Activated CD8-positive, alpha-beta memory T cell treated with anti-CD3 and anti-CD28 coated beads, Interleukin-2, amount 50 U/mL, for 1 hour (primary cell): ENCODE results near the gene CFAP299.

Experiments
- DNase-seq: peaks from one replicate; pipeline ENCODE4 v3.0.0-alpha.2; 2020; ENCODE audit errors: extremely low read depth

The CFAP299 gene

DNA sequence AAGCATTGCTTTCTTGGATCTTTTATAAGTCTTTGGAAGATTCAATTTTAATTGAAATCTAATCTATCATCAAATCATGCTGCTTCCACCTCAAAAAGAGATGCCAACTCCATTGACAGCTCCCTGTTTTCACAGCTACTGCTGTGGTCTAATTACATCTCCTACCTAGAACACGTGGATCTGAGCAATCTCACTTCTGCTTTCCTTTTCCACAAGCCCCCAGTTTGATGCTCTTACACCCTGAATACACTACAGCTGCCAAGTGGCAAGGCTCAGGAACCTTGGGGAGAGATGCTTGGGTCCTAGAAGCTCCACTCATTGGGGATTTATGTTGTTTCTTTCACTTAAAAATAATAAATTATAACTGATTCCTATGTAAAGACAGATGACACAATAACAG lies 172.0 kb downstream of the CFAP299 start:
- DNase-seq: no peak

DNA sequence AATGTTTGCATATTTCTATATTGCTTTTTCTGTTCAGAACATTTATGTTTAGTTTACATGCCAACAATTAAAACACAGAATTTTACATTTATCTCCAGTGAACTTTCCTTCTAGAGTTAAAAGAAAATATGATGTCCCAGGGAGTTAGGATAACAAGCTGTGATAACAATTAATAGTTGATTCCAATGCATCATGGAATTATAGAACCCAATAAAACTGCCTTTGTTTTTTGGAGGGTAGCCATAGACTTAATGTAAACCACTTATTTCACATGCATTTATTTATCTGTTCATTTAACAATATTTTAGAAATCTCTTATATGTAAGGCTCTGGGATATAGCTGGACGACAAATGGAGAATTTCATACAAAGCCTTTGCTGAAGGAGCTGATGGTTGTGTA lies 180.0 kb downstream of the CFAP299 start:
- DNase-seq: no peak

DNA sequence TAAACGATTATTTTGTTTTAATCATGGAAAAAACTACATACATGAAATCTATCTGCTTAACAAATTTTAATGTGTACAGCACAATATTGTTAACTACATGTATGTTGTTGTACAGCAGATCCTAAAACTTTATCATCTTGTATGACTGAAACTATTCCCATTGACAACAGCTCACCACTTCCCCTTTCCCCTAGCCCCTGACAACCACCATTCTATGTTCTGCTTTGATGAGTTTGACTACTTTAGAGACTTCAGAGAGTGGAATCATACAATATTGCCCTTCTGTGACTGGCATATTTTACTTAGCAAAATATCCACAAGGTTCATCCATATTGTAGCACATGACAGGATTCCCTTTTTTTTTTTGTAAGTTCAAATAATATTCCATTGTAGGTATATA lies 185.9 kb downstream of the CFAP299 start:
- no peak for DNase-seq

DNA sequence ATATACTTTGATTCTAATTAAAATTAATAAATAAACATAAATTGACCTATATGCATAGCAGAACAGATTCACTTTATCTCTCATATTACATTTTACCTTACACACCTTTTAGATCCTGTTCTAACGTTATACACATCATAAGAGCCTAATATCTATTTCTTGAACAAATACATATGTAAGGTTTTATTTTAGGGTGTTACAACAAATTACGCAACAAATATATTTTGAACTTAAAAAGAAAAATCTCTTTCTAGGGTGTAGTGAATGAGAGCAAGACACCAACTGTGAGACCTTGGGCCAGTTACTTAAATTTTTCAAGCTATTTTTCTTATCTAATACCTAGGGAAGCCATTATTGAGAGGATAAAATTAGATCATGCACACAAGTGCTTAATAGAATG lies 191.2 kb downstream of the CFAP299 start:
- no peak for DNase-seq

DNA sequence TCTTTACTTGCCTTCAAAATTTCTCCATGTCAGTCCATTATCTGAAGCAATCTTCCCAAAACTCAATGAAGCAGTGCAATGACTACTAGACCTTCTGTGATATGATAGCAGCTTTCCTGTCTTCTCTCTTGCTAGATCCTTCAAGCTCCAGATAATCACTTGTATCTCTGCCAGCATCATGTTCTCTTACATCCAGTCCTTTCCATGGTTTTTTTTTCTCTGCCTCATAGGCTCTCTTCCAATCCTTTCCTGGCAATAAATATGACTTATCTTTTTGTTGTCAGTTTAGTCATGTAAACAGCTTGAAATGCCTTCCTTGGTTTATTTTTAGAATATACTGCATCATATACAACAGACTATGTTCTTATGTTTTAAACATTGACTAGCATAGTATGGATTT lies 193.5 kb downstream of the CFAP299 start:
- DNase-seq: no peak

DNA sequence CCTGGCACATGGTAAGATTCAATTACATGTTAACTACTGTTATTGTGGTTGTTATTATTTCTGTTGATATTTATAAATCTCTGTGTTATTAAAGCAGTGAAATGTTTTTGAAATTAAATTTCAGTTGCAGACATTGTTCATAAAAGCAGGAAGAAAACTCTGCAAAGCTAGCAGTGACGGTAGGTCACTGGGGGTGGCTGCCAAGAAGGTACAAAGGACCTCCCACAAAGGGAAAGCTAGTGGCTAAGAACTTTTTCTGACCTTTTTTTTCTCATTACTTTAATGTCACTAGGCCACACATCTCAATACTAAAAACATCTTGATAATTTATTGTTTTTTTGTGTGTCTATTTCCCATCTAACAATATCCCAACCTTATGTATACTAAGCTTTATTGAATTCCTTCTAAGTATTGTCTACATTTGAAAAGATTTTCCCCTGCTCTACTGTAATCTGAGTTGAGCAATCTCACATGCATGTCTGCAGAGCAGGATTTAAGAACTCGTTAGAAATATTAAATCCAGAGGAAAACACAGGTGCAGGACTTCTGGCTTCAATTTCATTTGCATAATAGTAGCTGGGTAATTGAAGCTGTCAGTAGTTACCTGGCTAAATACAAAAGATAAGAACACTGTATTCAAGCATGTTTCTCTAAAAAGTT lies 197.3 kb downstream of the CFAP299 start:
- no peak for DNase-seq

DNA sequence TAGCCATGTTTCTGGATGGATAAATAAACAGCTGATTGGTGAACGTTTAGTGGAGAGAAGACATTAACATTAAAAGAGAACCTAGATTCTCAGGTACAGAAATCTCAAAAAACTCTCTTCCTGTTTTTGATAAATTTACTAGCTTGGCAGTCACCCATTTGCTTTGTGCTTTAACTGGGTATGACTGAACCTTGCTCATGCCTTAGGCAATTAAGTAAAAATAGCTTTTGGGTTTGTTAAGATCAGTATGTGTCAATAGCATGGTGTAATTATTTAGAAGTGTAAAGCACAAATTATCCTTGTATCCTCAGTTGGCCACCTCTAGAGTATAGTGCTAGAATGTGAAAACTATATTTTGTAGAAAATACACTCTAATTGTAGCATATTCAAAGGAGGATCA lies 200.0 kb downstream of the CFAP299 start:
- no peak for DNase-seq

DNA sequence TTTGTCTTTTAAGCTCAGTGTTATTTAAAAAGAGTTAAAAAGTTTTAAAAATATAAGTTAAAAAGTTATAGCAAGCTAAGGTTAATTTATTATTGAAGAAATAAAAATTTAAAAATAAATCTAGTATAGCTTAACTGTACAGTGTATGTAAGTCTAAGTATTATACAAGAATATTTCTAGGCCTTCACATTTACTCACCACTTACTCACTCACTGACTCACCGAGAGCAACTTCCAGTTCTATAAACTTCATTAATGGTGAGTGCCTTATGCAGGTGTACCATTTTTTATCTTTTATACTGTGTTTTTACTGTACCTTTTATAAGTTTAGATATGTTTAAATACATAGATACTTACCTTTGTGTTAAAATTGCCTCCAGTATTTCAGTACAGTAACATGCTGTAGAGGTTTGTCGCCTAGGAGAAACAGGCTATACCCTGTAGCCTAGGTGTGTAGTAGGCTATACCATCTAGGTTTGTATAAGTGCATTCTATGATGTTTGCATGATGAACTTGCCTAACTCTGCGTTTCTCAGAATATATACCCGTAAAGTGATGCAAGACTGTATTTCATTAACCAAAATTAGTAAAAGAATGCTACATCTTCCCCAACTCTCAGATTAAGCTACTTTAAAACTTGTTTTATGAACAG lies 202.9 kb downstream of the CFAP299 start:
- DNase-seq: no peak

DNA sequence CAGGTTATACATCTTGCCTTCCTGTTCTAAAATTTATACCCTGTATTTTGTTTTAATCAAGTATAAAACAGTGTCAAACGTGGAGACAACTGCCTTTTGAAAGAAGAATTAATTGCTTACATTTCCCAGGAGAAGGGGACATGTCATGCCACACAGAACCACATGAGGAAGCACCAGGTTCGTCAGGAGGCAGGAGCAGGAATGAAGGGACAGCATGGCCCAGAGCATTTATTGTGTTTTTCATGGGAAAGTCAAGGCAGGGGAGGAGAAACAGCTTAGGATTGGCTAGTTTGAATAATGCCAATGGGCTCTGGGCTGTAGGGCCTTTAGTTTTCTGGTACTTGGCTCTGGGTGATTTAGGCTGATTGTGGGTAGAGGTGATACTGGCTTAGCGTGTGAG lies 203.7 kb downstream of the CFAP299 start:
- no peak for DNase-seq

DNA sequence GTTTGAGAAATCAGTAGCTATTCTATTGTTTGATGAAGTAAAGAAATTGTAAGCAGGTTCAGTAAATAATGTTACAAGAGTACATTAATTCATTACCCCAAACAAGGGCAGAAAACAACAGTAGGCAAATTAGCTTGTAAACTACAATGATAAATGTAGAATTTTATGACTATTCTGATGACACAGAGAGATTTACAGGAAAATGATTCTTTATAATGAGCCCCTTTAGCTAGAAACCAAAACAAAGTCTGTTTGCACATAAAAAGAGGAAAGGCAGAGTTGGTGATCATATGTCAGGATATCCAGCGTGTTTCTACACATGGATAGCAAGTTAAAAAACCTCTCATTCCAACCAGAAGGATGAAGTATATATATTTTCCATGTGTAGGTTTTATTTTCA lies 204.8 kb downstream of the CFAP299 start:
- DNase-seq: no peak

DNA sequence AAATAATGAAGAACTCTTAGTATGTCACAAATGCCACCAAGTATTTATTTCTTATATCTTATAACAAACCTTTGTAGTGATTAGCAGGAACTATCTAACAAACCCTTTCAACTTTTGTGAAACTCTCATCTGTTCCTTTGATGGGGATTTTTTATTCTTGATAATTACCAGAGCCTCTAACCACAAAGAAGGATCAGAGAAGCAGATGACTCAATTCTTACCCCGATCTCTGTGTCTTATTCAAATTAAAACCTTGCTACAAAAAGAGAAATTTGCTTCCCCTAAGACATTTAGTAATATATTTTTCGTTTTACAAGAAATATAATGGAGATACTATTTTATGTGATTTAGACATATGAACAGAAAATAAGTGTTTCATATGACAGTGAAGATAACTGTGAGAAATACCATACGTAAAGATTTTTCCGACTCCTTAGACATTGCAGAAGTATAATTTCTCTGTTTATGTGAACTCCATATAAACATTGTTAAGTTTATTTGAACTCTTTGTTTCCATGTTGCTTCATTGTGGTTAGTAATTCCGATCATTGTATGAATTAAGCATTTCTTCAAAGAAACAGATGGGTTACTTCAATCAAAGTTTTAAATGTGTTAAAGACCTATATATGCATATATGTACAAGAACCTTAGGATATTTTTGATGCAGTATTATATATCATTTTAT lies 205.4 kb downstream of the CFAP299 start:
- DNase-seq: no peak

DNA sequence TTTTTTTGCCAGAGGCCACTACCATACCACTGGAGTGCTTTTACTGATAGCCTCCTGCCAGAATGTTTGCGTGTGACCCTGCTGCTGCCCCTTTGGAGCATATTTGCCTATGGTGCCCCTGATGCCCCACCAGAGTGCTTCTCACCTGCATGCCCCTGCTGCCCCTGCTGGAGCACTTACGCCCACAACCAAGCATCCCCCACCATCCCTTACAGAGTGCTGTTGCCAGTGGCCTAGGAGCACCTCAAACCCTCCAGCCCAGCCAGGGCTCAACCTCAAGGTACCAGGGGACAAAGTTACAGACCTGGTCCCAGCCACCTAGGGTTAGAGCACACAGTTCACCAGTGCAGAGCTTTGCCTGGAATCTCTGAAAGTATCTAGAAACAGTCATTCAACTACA lies 207.2 kb downstream of the CFAP299 start:
- DNase-seq: no peak

DNA sequence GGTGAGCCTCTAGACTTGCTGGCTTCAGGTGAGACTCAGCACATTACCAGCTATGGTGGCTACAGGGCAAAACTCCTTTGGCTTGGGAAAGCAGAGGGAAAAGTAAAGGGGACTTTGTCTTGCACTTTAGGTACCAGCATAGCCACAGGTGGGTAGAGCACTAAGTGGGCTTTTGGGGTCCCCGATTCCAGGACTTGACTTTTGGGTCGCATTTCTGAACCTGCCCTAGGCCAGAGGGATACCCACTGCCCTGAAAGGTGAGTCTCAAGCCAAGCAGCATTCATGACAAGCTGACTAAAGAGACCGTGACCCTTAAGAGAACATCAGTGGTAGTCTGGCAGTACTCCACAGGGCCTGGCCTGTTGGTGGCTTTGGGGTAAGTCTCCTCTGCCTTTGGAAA lies 224.8 kb downstream of the CFAP299 start:
- DNase-seq: no peak

DNA sequence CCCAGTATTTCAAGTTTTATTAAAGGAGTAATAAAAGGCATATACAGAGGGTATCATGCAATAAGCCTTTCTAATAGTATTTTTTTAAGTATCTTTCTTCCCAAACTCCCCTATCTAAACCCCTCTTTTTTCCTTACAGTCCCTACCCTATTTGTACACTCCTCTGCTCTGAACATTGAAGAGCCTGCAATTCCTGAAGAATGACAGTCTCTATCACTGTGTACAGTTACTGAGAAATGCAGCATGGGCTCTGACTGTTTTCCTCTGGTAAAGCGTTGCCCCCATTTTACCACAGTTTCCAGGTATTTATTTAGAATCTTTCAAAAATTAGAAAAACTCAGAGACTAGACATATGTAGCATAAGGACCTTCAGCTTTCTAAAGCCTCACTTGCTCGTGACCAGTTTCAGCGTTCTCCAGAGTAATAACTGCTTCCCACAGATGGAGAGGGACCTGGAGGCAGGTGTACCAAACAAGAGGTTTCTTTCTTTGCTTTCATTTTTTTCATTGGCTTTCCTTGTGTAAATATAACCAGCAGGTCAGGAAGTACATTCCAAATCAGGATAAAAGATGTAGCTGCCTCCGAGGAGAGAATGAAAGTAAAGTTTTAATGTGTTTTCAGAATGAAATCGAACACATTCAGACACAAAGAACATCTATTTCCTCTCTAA lies 230.8 kb downstream of the CFAP299 start:
- DNase-seq: no peak

DNA sequence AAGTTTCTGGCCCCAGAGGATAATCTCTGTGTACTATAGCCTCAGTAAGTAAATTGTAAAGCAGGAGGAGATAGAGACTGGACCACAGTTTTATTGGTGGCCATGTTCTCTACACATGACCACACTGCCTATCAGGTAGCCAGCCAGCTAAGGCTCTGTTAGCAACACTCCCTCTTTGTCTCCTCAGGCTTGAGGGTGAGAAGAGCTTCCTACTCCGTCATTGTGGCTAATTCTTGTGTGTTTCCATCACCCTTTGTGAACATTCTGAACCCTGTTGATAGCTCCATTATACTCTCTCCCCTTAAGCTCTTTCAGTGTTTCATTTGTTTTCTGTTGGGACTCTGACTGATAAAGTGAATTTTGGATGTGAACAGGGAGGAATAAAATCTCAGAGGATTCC lies 233.4 kb downstream of the CFAP299 start:
- no peak for DNase-seq

DNA sequence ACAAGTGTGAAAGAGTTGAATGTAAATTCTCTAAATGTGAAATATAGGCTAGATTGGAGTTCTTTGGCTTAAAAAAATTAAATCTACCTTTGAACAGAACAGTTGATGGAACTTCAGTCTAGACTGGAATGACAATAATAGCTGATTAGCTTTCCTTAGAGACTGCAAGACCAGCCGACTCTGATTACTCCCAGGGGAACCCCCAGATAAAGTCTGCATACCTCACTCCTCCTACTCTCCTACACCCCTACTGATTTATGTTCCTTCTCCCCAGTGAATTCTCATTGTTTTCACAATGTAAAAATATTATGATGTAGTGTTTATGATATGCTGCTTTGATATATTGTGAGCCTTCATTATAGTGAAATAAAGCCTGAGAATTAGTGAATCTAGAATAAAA lies 241.3 kb downstream of the CFAP299 start:
- DNase-seq: no peak

DNA sequence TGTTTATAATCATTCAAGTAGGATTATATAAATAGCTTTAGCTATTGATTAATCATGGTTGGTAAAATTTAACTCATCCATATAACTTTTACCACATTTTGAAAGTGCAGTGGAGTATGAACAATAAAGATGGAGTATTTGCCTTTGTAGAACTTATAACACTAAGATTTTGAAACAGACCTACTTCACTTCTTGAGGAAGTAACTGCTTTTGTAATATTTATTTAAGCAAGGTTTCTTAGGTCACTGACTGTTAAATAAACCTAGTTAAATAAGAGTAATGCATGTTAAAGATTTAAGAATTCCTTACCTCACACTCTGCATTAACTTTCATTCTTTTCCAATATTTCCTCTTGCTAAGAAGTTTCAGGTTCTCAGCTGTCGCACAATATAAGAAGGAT lies 242.5 kb downstream of the CFAP299 start:
- no peak for DNase-seq

DNA sequence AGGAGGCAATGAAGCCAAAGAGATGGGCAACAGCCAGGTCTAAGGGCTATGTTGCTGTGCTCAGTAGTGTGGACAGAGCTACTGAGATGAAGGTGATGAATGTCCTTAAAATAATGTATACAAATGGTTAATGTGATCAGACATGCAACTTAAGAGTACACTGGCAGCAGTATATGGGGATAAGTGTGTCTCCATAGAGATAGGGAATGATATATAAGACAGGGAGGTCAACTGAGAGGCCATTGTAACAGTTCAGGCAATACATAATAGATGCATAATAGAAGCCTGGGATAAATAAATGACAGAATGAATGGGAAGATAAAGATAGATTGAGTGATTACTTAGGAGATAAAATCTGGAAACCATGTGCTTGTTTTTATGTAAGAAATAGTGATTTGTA lies 250.0 kb downstream of the CFAP299 start:
- no peak for DNase-seq

DNA sequence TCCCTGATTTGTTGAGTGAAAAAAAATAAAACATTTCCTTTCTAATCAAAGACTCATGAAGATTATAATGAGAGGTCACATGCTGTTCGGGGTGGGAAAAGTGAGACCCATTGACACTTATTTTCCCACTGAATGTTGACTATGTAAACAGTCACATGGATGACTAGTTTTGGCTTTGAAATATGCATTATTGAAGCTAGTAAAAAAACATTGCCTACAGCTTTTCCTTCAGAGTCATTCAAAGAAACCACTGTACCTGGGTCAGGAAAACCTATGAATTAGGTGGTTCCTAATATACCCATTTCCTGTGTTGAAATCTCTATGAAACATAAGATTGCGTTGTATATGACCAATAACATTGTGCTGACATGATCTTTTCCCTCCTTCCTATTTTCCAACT lies 251.2 kb downstream of the CFAP299 start:
- no peak for DNase-seq

DNA sequence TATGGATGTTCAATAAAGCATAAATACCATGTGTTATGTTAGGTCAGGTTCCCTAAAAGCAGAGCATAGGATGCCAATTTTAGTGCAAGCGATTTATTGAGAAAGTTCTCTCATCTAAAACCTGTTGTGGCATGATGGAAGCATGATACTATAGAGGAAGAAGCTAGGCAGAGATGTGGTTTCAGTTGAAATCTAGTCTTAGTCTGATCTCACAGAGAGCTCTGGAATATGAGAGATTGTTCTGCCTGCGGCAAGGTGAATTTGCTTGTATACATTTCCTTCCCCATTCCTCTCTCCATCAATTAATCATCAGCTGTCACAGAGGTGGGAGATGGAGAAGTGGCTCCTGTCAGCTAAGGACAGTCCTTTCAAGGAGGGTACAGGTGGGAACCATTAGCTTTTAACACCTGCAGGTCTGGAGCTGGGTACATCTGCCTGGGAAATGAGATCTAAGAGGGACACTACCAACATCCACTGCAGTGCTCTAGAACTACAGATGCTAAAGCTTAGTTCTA lies 252.4 kb downstream of the CFAP299 start:
- DNase-seq: no peak

DNA sequence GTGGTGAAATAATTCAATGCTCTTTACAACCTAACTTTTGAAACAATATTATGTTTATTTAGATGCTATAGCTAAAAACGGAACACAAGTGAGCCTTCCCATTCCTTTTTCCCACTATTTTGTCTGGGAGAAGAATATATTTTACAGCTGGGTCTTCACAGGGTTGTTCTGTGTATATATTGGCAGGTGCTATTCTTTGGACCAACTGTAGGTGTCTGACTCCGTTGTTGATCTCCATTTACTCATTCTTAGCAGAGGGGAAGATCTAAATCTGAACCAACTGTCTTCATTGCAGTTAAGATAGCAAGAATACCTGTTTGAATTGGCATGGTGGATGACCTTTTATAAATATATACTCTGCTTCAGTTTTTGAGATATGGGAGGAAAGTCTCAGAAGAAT lies 257.4 kb downstream of the CFAP299 start:
- DNase-seq: no peak

DNA sequence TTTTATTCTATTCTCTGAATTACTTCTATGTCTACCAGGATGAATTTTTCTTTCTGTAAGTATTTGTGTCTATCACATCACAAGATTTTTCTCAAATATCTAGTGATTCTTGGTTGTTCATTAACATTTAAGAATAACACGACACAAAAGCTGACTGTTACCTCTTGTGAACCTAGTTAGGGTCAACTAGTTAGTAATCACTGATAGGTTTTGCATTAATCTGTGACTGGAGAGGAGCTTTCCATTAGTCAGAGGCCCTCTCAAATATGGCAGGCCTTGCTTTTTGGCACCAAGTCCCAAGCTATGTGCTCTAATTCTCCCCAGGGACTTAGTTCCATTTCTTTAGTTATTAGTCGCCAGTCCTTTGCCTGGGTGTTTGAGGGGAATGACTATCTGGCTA lies 259.2 kb downstream of the CFAP299 start:
- no peak for DNase-seq
